ENCODE data around the gene ADARB2.

DNA sequence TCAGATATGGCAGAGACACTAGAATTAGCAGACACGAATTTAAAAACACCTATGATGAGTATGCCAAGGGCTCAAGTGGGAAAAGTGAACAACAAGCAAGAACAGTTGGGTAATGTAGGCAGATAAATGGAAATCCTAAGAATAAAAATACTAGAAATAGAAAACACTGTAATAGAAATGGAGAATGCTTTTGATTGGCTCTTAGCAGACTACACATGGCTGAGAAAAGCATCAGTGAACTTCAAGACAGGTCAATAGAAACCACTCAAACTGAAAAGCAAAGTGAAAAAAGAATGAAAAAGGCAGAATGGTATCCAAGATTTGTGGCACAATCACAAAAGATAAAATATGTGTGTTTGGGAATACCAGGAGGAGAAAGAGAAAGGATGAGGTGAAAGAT, 598.8 kb downstream of the ADARB2 start:
- no peak for TF ChIP-seq CEBPB (IDR thresholded peaks at IDR 0.05)
- TF ChIP-seq, protein P1, sequence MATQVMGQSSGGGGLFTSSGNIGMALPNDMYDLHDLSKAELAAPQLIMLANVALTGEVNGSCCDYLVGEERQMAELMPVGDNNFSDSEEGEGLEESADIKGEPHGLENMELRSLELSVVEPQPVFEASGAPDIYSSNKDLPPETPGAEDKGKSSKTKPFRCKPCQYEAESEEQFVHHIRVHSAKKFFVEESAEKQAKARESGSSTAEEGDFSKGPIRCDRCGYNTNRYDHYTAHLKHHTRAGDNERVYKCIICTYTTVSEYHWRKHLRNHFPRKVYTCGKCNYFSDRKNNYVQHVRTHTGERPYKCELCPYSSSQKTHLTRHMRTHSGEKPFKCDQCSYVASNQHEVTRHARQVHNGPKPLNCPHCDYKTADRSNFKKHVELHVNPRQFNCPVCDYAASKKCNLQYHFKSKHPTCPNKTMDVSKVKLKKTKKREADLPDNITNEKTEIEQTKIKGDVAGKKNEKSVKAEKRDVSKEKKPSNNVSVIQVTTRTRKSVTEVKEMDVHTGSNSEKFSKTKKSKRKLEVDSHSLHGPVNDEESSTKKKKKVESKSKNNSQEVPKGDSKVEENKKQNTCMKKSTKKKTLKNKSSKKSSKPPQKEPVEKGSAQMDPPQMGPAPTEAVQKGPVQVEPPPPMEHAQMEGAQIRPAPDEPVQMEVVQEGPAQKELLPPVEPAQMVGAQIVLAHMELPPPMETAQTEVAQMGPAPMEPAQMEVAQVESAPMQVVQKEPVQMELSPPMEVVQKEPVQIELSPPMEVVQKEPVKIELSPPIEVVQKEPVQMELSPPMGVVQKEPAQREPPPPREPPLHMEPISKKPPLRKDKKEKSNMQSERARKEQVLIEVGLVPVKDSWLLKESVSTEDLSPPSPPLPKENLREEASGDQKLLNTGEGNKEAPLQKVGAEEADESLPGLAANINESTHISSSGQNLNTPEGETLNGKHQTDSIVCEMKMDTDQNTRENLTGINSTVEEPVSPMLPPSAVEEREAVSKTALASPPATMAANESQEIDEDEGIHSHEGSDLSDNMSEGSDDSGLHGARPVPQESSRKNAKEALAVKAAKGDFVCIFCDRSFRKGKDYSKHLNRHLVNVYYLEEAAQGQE (IDR thresholded peaks at IDR 0.05; ENCODE audit: low read depth) = no peak
- no peak for TF ChIP-seq TAF1 (IDR thresholded peaks at IDR 0.05; ENCODE audit: low read depth)
- no peak for TF ChIP-seq EGR1 (IDR thresholded peaks at IDR 0.05)
- TF ChIP-seq, protein P2, sequence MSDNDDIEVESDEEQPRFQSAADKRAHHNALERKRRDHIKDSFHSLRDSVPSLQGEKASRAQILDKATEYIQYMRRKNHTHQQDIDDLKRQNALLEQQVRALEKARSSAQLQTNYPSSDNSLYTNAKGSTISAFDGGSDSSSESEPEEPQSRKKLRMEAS (IDR thresholded peaks at IDR 0.05) = no peak
- TF ChIP-seq ZBTB7A (IDR thresholded peaks at IDR 0.05; ENCODE audit: low read depth) = no peak
- no peak for TF ChIP-seq YY1 (IDR thresholded peaks at IDR 0.05; ENCODE audit: low read depth)
- TF ChIP-seq CREB1 (IDR thresholded peaks at IDR 0.05; ENCODE audit: low read depth) = no peak
- no peak for TF ChIP-seq EP300 (IDR thresholded peaks at IDR 0.05; ENCODE audit: borderline replicate concordance)
- no peak for TF ChIP-seq FOXM1 (IDR thresholded peaks at IDR 0.05; ENCODE audit: borderline replicate concordance, low read depth)
- no peak for TF ChIP-seq TEAD4 (IDR thresholded peaks at IDR 0.05)
- no peak for TF ChIP-seq NFIC (IDR thresholded peaks at IDR 0.05)
- no peak for TF ChIP-seq RAD21 (IDR thresholded peaks at IDR 0.05; ENCODE audit: low read depth)
- no peak for TF ChIP-seq TCF12 (IDR thresholded peaks at IDR 0.05; ENCODE audit: low read depth)

Measured in Ishikawa (cell line).